Ovary (tissue), 9 donors: Measurements from ENCODE around the gene RUNX2. TPM values are rescaled to one million over a fixed set of nuclear protein-coding genes. Genes with fewer than 3 reads are reported as not detected.

Experiments used
- DNase-seq, 5 donors: peaks; one replicate each; pipeline ENCODE4 v3.0.0-alpha.2; 2019 to 2020
- H3K27ac ChIP-seq, 2 donors: fragments of 200-600 bp; one replicate each; pipeline versions ENCODE4 v1.5.1 to v1.8.0; 2019 to 2022
- H3K27me3 ChIP-seq: fragments of 200-600 bp; one replicate; pipeline ENCODE4 v1.8.0; 2022
- H3K36me3 ChIP-seq: fragments of 200-600 bp; sonication (generic); one replicate; pipeline ENCODE4 v1.5.1; 2019
- H3K4me1 ChIP-seq: one replicate; pipeline ENCODE4 v1.8.1; 2013; ENCODE audit warnings: mild to moderate bottlenecking, moderate library complexity; ENCODE audit not compliant: insufficient read depth
- H3K4me3 ChIP-seq: fragments of 200-600 bp; sonication (generic); one replicate; pipeline ENCODE4 v1.5.1; 2017
- H3K9me3 ChIP-seq, 2 donors: fragments of 200-600 bp in 1 of 2; sonication (generic) in 1 of 2; one replicate each; pipeline versions ENCODE4 v1.5.1 to v1.8.1; 2013 to 2019; ENCODE audit warnings: mild to moderate bottlenecking in 1 of 2, moderate library complexity in 1 of 2
- CTCF ChIP-seq, 3 donors: fragments of 450-650 bp in 2 of 3; fragments of 200-600 bp in 1 of 3; IDR thresholded peaks; one replicate each; pipeline versions ENCODE4 v1.5.1 to v1.8.0; 2016 to 2022; ENCODE audit warnings: antibody characterized with exemption in 3 of 3, mild to moderate bottlenecking in 1 of 3
- EP300 ChIP-seq: sonication (generic); formaldehyde crosslinking; IDR thresholded peaks from one replicate; pipeline ENCODE4 v1.6.1; 2017; ENCODE audit warnings: antibody characterized with exemption
- POLR2A ChIP-seq: fragments of 450-650 bp; IDR thresholded peaks from one replicate; pipeline ENCODE4 v1.6.1; 2017; ENCODE audit warnings: antibody characterized with exemption, mild to moderate bottlenecking, moderate library complexity
- WGBS, 3 donors: extraction: QIAGEN DNeasy Blood & Tissue Kit in 1 of 3; methylation state at CpG; one replicate each; pipeline versions ENCODE4 v1.1.5 to v1.1.7; 2013 to 2017; 5-methylcytosine and 5-hydroxymethylcytosine counted together
- intact Hi-C, 4 donors: fragments of 100-400 bp; cut with DNase I; formaldehyde crosslinking; loops; one replicate each; pipeline versions ENCODE4 v1.11.0 to v1.15.1; 2022 to 2023
- polyA plus RNA-seq, 2 donors: library from polyadenylated mRNA; stranded (reverse); fragments of 200-250 nt in 1 of 2; fragments of 350-450 nt in 1 of 2; fragmentation: Illumina TruSeq in 1 of 2; extraction: RNeasy Lipid Tissue Mini Kit (QIAGEN cat#74804) in 1 of 2; gene quantifications; one replicate each; pipeline ENCODE4 v1.2.3, GENCODE V29; 2013 to 2014
- total RNA-seq, 7 donors: library from RNA; depleted of rRNA in 2 of 7; stranded (reverse); fragments of >200 nt in 2 of 7; fragmentation: NEBNext Ultra II Directional in 3 of 7; extraction: Animal tissue kit (Norgen Biotek cat#: 25700) in 3 of 7; gene quantifications; one replicate each; pipeline versions ENCODE4 v1.1.0 to v1.2.4, GENCODE V29; 2016 to 2023
- donor health status: DM: no; HTN: no; CAD: no; lungs with moderate emphysema.
- donor health status: DM: no; HTN: no; CAD: no.
- donor health status: Bipolar disorder and iron deficiency.
- donor health status: DM: yes; HTN: yes; CAD: no.
- donor health status: DM: no; HTN: no; CAD: no.
- donor health status: DM: yes; HTN: yes; CAD: no.

Gene RUNX2
- total and polyA plus RNA-seq, 9 donors: 1.1 to 25.2 (median 3.3) TPM

- WGBS, 3 donors: 87 to 93% (median 89%) methylated on average over 2 of the region's 2 CpGs
- Histone ChIP-seq H3K36me3 (no peaks in the 10 kb centered on the region), H3K9me3 (no peaks in the 10 kb centered on the region), H3K4me1 (no peaks in the 10 kb centered on the region), H3K4me3 (no peak overlapping the region), H3K27me3 (no peaks in the 10 kb centered on the region), H3K27ac (no peak overlapping the region)
- no peak for DNase-seq
- TF ChIP-seq POLR2A (no peak), CTCF (IDR thresholded peaks at IDR 0.05) (no peak), EP300 (no peak)
- intact Hi-C loops: no loop called here
Observed at GRCh38 chr6:45698046-45698445, 369.9 kb downstream of the RUNX2 start.

GRCh38 chr6:45699663-45700062 lies 371.5 kb downstream of the RUNX2 start:
- Histone ChIP-seq H3K4me3 (no peak overlapping the region), H3K4me1 (no peaks in the 10 kb centered on the region), H3K27me3 (no peaks in the 10 kb centered on the region), H3K36me3 (no peaks in the 10 kb centered on the region), H3K9me3 (no peaks in the 10 kb centered on the region), H3K27ac (no peak overlapping the region)
- intact Hi-C loops: no loop called here
- WGBS, 3 donors: 82 to 87% (median 85%) methylated on average over 3 of the region's 3 CpGs
- TF ChIP-seq CTCF (IDR thresholded peaks at IDR 0.05) (no peak), POLR2A (no peak), EP300 (no peak)
- no peak for DNase-seq

- no peak for TF ChIP-seq CTCF (IDR thresholded peaks at IDR 0.05)
- TF ChIP-seq EP300: no peak
- TF ChIP-seq POLR2A: no peak
- no peaks in the 10 kb centered on the region for H3K9me3 ChIP-seq
- no peak overlapping the region for H3K4me3 ChIP-seq
- H3K27me3 ChIP-seq: no peaks in the 10 kb centered on the region
- H3K27ac ChIP-seq: no peak overlapping the region
- WGBS, 3 donors: 60 to 72% (median 64%) methylated on average over 4 of the region's 4 CpGs
- intact Hi-C loops: no loop called here
- no peaks in the 10 kb centered on the region for H3K4me1 ChIP-seq
- no peak for DNase-seq
- no peaks in the 10 kb centered on the region for H3K36me3 ChIP-seq
Observed at GRCh38 chr6:45702849-45703739, 375.0 kb downstream of the RUNX2 start.

- intact Hi-C loops: no loop called here
- WGBS, 3 donors: 77 to 82% (median 80%) methylated on average over 3 of the region's 3 CpGs
Observed at GRCh38 chr6:45704056-45704800, 376.1 kb downstream of the RUNX2 start.

More at GRCh38 chr6:45704056-45704800, 376.1 kb downstream of the RUNX2 start:
- no peak overlapping the region for H3K27ac ChIP-seq
- TF ChIP-seq CTCF (IDR thresholded peaks at IDR 0.05): no peak
- TF ChIP-seq POLR2A: no peak
- no peak for TF ChIP-seq EP300
- H3K4me1 ChIP-seq: no peaks in the 10 kb centered on the region
- no peak for DNase-seq
- H3K36me3 ChIP-seq: no peaks in the 10 kb centered on the region
- no peak overlapping the region for H3K4me3 ChIP-seq
- H3K9me3 ChIP-seq: no peaks in the 10 kb centered on the region
- H3K27me3 ChIP-seq: no peaks in the 10 kb centered on the region
